DLD1 (cell line): ENCODE measurements around the gene SECISBP2L.

Experiments used
- in situ Hi-C: cut with HindIII; loops from 2 replicates; pipeline ENCODE4 v1.10.0; 2017; ENCODE audit warnings: low sequenced_read_pairs

The SECISBP2L gene

DNA sequence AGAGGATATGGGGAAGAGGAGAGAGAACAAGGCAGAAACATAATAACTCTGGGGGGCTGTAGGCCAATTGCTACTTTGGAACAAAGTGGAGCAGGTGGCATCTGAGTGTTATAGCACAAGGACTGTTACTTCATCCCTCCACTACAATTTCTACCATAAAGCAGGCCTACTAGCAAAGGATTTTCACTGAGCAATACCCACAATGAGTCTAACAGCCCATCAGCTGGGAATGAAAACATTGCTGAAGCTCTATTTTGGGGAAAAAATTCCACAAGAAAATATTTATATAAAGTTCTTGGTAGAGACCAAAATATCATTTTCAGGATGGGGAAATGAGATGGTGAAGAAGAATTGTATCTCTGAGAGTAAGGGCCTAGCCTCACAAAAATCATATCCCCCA lies 78.9 kb downstream of the SECISBP2L start:
- in situ Hi-C loops: no loop called here

DNA sequence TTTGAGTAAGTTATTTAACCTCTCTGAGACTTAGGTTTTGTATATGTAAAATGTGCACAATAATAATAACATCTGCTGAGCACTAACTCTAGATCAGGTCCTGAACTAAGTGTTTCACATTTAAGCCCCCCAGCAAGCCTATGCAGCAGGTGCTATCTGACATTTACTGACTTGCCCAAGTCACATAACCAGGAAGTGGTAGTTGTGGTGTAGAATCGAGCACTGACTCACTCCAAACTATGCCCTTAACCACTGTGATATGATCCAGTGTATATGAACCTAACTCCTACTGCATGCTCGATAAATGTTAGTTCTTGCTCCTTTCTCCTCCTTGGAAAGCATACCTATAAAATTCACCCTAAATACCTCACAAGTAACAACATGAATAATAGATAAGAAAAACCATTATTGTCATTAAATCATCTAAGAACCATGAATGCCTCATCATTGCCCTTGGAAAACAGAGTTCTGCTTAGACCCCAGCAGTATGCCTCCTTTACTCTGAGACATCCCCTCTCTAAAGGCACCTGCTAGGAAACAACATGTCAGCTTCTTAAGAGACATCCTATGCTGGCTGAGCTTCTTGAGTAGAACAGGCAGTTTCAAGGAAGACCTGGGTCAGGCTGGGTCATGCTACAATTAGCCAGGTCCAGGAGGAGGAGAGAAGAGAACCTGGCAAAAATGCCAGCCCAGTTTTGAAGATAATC lies 79.5 kb downstream of the SECISBP2L start:
- in situ Hi-C loops: no loop called here

DNA sequence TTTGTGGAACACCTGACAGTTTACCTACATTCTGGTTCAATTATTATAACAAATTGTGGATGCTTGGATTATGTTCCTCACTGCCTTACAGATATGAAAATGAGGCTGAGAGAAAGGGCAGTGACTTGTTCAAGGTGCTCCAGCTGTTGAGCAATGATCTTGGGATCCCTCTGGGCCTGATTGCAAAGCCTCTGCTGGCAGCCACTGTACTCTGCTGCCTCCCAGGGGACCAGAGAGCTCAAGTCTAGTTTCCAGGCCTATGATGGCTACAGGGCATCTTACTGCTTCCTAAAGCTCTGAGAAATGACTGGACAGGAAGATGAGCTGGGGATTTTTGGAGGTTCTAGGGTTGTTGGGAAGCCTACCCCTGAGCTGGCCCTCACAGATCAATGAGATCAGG lies 80.3 kb downstream of the SECISBP2L start:
- in situ Hi-C loops: no loop called here

DNA sequence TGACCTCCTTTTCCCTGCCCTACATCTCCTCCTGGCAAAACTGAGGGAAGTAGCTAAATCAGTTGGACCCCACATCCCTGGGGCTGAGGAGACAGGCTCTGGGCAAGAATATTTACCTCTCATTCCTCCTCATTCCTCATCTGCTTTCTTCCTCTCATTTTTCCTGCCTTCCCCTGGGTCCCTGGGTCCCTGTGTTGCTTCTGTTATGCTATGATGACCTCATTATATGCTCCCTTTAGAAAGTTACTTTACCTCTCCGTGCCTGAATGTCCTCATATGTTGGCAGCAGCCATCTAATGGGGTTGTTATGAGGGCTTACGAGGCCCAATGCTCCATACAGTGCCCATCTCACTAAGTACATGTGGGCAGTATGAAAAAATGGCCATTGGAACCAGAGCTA lies 81.3 kb downstream of the SECISBP2L start:
- in situ Hi-C loops: no loop called here

DNA sequence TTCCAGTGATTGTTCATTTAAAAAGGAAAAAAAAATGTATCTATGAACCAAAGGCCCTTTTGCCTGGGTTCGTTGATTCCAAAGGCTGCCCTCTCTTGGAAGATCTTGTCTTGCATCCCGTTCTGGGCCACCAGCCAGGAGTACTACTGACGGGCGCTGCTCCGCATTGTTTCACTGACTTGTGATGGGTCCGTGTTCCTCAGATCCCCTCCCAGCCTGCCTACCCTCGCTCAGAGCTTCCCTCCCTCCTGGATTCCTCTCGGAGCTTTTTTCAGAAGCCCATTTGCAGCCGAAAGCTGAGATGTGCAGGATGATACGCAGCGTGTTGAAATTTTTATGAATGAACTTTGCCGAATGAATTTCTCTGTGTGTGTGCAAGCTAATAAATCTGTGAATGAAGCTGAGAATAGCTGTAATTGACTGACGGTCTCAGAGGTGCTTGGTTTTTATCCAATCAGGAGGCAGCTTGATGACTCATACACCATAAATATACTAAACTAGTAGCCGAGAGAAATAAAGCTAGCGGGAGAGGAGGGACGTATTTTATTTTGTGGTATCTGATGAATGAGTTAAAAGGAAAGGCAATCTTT lies 82.6 kb downstream of the SECISBP2L start, which contains the start of gene SHC4:
Gene SHC4, minus strand, starts transcription at position 396 of the 590 bp plus-strand sequence. CDS start 904 bp downstream, outside the sequence.
- in situ Hi-C loops: no loop called here

DNA sequence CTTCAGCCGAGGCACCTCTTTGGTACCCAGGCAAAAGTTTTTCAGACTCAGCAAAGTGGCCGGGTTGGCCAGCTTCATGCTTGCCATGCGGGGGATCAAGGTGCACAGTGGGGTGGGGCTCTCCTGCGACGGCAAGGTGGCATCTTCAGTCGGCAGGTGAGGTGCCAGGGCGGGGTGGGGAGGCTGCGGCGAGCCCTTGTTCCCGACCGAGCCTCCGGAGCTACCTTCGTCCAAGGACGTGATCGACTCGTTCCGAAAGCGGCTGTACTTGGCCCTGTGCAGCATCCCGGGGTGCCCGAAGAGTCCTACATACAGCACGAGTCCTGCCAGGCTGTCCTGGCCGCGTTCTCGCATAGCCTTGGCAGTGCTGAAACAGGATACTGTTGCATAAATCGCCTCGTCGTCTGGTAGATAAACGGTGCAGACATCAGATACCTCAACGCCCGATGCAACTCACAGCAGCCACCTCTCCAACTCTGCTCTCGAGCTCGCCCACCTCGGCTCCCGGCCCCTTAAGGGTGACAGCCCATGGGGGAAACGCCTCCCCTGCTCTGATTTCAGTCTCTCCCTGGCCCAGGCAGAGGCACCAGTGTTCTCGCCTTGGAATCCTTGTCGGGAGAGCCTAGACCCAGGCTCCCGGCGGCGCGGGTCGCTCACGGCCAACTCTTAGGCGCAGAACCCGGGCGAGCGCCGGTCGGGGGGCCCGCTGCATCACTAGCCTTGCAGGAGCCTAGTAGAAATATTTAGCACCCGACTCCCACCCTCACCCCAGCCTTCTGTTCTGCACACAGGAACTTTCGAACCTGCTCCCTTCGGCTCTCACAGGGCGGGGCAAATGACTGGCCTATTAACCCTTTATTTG lies 83.4 kb downstream of the SECISBP2L start:
- in situ Hi-C loops: no loop called here

DNA sequence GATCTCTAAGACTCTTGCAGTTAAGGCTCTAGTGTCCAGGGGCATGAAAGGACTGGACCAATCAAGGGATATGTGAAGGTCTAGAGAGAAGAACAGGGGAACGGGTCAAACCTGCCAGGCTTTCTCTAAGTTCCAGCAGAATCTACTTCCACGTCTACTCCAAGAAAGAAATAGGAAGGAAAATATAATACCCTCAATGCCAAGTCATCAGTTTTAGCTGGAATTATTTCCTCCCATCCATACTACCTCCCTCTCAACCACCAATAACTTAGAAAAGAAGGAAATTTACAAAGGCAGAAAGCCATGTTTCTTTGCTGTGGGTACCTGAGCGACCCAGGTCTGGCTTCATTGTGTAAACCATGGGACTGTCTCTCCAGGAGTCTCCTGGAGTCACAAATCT lies 90.3 kb downstream of the SECISBP2L start:
- in situ Hi-C loops: no loop called here

DNA sequence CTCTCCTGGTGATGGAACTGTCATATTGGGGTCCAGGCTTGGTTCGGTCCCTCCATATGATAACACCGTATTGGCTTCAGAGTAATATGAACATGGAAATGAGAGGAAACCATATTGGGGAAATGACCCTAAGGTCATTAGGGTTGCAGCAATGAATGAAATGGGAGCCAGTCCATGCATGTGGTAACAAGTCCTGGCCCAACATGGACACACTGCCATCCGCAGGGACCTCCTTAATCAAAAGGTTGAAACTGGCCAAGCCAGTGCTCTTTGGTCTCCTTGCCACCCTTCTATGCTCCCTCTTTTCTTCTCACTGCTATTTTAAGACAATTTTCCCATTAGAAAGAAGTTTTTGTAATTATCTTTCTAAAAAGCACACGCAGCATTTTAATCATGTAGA lies 90.9 kb downstream of the SECISBP2L start:
- in situ Hi-C loops: no loop called here

DNA sequence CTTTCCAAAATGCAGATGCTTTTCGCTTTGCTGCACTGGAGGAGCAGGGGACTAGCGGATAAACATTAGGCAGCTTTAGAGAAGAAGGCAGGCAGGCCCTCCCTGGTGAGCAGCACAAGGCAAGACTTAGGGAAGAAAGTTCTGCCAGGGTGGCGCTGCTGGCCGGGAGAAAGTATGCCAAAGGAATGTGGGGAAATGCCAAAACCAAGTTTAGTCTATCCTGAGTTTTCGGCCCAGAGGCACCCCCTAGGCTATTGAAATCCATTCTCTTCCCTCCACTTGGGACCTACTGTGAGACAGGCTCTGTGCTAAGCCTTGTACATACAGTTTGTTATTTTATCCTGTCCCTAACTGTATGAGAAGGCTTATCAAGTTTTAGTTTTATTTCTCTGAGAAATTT lies 91.7 kb downstream of the SECISBP2L start:
- in situ Hi-C loops: no loop called here

DNA sequence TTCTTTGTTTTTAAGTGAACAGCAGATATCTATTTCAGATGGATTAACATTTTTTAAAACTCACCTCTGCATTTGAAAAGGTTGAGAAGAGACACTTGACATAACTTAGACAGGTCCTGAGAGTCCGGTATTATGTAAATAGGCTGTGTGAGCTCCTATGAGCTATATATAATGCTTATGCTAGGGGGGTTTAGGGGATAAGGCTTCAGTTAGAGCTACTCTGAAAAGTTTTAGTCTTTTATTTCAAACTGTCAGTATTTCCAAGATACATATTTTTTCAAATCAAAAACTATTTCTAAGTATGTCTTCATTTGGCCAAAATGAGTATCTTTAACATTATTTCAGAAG lies 99.4 kb downstream of the SECISBP2L start:
- in situ Hi-C loops: no loop called here

DNA sequence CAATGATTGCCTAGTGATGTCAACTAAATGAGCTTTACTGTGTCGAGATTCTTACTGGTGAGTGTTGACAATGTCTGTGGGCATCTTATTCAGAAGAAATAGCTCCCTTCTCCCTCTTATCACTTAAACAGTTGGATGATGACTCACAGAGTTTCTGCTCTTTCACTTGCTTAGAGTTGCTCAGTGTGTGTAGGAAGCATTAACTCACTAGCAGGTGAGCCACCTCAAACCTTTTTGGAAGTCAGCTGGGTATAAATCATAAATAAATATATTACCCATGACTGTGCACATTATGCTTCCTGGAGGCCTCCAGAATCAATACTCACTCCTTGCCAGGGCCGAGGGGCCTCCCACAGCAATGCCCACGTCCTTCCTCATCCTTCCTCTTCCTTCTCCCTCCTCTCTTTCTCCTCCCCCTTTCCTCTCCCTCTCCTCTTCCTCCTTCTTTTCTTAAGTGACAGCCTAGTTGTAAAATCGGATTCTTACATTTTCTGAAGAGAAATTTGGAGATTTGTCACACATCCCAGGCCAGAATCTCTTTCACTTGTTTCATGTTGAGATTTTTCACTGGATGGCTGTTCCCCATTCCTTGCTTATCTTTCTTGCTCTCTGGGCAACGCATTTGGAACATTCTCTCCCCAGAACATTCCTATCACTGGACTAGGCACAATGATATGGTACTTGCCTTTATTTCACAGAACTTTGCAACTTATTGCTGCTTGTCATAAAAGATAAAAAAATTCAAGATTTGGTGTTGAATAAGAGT lies 100.0 kb downstream of the SECISBP2L start:
- in situ Hi-C loops: no loop called here

DNA sequence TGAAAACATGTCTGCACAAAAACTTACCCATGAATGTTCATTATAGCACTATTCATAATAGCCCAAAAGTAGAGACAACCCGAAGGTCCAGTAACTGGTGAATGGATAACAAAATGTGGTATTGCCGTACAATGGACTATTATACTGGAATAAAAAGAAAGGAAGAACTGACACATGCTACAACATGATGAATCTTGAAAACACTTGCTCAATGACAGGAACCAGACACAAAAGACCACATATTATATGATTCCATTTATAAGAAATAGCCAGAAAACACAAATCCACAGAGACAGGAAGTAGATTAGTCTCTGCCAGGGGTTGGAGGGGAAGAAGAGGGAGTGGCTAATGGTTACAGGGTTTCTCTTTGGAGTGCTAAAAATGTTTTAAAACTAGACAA lies 100.9 kb downstream of the SECISBP2L start:
- in situ Hi-C loops: no loop called here

DNA sequence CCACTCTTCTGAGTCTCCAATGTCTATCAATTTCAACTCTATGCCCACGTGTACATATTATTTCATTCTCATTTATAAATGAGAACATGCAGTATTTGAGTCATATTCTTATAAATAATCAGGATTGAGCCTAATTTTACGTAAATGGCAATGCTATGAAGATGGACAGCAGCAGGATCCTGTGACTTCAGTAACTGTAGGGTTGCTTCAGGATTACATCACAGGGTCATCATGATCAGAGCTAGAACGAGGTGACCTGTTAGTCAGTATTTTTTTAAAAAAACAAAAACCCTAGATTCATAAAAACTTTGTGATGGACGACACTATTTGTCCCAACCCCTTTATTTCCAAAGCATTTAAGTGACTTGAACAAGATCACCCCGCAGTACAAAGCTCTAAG lies 104.3 kb downstream of the SECISBP2L start:
- in situ Hi-C loops: no loop called here

DNA sequence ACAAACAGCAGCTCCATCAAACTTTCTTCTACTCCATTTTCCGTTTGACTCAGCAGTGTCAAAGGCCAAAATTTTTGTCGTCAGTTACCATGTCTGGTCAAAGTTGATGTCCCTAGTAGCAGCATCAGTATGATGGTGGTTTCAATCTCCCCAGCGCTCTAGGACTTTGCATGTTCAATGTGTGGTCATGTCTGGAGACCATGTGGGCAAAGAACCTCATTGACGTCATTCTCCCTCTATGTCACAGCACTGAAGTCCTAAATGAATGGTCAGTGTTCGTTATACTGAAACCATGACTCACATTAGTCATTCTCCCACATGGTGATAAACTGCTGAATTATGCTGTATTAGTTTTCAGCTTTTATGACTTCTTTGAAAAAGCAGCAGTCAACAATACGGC lies 105.7 kb downstream of the SECISBP2L start:
- in situ Hi-C loops: no loop called here

DNA sequence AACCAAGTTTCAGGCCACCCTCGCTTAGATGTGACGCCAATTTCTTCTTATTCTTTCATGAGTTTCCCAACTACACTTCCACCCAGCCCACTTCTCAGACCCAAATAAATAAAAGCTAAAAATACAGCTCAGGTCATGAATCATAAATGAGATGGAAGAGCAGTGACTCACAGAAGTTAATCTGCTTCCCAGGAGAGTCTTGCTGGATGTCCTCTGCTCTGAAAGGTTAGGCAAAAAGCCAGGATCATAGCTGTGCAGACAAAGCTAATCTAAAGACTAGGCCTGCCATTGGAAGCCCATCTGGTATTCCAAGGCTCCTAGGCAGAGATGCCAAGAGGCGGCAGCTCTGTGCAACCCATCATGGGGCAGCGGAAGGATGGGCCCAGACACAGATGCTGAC lies 106.6 kb downstream of the SECISBP2L start:
- in situ Hi-C loops: no loop called here
